Cerebellar nuclear complex (tissue), 1 donor: ENCODE data around the gene RGS10.

Experiments
- DNase-seq, 2 experiments: peaks; one replicate each; lab custom pipeline; 2025; lab: John Stamatoyannopoulos, UW

The RGS10 gene

DNA sequence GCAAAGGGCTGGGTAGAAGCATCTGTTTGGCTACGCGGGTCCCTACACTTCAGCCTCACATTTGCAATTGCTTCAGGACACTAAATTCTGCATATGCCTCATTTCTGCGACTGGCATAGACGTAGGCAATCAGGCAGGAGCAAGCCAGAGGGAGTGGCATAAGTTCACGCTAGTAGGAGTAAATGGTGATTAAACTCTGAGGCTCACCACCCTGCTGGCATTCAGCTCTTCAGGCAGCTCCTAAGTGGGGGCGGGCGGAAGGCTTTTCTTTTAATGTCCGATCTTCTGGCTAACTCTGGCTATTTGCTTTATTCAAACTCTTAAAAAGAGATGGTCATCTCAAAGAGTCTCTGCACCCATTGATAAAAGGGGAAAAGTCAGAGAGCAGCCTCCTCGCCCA lies 45.3 kb downstream of the RGS10 start:
- DNase-seq = no peak

DNA sequence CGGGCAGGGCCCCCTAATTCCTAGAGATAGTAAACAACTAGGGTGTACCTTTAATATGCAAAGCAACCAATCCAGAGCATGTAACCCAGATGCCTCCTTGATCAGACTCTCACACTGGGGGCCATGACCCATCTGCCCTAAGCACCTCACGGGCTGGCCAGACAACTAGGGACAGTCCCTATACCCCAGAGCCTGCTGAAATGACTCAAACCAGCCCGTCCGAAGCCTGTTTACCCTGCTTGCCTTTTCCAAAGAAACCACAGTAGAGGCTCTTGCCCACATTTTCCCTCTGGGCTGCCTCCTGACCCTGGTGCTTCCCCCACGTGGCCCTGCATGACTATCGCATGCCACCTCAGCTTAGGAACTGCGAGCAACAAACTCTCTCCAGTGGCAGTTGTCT lies 46.2 kb downstream of the RGS10 start:
- DNase-seq = no peak

DNA sequence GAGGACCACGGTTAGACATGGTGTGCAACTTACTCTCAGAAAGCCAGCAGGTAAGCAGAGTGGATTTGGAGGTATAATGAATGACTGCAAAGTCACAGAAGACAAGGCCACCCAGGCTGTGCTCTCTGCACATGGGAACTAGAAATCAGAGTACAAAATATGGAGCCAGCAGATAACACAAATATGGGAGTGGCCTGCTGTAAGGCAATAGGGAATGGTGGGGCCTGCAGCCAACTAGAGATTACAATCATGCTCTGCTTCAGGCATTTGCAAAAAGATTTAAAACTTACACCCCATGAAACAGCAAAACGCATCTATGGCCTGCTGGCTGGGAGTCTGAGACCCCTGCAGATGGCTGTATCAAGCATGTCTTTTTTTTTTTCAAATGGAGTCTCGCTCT lies 47.0 kb downstream of the RGS10 start:
- DNase-seq = no peak

GRCh38 chr10:119495021-119495505 lies 47.5 kb downstream of the RGS10 start:
- DNase-seq = no peak

GRCh38 chr10:119494236-119495020 lies 48.1 kb downstream of the RGS10 start:
- no peak for DNase-seq

- no peak for DNase-seq
These were observed 49.4 kb downstream of the RGS10 start for GRCh38 chr10:119493155-119493554.

DNA sequence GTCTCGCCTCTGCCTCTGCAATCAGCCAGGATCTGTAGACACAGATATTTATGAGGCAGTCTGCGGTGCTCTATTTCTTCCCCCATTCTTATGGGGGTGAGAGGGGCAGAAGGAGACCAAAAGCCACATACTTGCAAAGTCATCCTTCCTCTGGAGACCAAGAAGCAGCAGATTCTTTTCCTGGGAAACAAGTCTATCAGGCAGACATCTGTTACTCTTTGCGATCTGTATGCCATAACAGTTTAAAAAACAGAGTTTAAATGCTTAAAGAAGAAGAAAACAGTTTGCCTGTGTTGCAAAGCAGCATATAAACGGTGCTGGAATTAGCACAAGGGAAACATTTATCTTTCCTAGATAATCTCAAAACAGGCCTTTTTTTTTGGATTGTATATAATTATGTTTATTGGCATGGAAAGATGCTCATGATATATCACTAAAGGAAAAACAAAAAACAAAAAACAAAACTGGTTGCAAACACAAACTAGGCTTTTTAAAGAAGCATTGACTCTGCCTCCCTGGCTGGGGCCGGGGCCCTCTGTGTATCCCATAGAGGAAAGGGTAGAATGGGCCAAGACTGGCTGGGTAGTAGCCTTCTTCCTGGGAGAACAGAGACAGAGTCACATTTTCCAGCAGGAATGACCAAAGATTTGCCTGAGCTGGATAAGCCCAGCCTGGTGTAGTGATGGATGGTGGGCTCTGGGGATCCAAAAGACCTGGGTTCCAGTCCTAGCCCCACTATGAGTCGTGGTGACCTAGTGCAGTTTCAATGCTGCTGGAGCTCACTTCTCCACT lies 50.4 kb downstream of the RGS10 start:
- no peak for DNase-seq

GRCh38 chr10:119489991-119490326 lies 52.6 kb downstream of the RGS10 start:
- DNase-seq = no peak

DNA sequence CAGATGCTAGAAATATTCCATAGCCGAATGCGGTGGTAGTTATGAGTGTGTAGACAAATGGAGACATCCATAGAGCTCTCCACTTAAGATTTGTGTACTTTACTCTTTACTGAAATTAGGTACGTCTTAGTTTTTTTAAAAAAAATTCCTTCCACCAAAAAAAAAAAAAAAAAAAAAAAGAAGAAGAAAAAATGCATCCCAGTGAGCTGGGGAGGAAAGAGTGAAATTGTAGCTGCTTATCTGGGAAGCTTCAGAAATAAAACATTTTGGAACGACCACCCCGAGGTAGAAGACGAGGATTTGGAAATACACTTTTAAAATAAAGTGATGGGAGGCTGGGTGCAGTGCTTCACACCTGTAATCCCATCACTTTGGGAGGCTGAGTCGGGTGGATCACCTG lies 53.8 kb downstream of the RGS10 start:
- DNase-seq = no peak

DNA sequence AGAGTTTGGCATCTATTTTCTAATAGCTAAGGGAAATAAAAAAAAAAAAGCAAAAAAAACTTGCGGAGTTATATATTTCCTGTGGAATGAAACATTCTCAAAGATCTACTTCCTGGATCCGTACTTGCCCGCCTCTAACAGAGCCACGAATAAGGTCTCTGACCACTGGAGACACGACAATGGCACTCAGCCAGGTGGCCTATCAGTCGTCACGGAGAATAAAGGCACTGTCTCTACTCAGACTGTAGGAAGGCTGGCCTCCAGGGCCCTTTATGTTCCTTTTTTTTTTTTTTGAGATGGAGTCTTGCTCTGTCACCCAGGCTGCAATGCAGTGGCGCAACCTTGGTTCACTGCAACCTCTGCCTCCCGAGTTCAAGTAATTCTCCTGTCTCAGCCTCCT lies 58.7 kb downstream of the RGS10 start:
- DNase-seq = no peak

DNA sequence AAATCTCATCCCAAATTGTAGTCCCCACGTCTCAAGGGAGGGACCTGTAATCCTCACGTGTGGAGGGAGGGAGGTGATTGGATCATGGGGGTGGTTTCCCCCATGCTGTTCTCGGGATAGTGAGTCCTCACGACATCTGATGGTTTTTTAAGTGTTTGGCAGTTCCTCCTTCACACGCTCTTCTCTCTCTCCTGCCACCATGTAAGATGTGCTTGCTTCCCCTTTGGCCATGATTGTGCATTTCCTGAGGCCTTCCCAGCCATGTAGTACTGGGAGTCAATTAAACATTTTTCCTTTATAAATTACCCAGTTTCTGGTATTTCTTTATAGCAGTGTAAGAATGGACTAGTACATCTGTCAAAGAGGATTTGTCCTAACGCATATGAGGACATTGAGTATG lies 59.5 kb downstream of the RGS10 start:
- DNase-seq = no peak

DNA sequence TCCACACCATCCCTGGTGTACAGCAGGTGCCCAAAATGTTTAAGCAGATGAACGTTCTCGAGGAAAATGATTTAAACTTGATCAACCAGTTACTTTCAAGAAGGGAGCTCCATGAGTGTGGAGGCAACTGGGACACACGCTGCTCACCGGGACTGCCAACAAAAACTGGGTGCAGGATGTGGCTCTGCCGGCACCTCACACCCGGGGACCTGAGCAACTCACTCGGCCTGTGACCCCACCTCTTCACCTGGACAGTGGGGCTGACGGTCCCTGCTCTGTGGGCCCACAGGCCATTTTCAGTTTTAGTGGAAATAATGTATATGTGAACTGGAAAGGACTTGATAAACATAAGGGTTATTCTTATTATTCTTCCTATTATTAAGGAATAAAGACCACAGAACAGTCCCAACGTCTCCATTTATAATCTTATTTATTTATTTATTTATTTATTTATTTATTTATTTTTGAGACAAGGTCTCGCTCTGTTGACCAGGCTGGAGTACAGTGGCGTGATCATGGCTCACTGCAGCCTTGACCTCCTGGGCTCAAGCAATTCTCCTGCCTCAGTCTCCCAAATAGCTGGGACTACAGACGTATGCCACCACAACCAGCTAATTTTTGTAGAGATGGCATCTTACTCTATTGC lies 60.6 kb downstream of the RGS10 start:
- DNase-seq = no peak

- DNase-seq = no peak
These were observed 61.9 kb downstream of the RGS10 start for GRCh38 chr10:119480667-119481066.

- DNase-seq = no peak
These were observed 63.0 kb downstream of the RGS10 start for GRCh38 chr10:119479532-119479931.

DNA sequence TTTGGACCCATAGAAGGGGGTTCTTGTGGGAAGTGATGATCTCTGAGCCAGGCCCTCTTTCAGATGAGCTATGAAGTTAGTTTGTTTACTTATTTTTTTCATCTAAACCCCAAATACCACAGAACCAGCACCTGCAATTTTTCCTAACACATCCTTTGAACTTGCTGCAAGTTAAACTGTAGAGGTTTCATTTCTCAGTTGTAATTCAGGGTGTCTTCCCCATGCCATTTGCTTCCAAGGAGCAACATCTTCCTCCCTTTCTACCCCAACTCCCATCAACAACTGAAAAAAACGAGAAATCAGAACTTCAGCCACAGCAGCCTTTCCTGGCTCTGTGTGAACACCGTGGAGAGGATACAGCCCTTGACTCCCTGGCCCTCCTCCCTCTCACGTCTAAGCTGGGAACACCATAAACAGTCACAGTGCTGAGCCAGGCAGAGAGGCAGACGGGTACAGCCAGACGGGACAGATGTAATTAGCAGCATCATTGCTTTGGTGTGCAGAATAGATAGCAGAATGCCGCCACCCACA lies 63.6 kb downstream of the RGS10 start:
- no peak for DNase-seq

DNA sequence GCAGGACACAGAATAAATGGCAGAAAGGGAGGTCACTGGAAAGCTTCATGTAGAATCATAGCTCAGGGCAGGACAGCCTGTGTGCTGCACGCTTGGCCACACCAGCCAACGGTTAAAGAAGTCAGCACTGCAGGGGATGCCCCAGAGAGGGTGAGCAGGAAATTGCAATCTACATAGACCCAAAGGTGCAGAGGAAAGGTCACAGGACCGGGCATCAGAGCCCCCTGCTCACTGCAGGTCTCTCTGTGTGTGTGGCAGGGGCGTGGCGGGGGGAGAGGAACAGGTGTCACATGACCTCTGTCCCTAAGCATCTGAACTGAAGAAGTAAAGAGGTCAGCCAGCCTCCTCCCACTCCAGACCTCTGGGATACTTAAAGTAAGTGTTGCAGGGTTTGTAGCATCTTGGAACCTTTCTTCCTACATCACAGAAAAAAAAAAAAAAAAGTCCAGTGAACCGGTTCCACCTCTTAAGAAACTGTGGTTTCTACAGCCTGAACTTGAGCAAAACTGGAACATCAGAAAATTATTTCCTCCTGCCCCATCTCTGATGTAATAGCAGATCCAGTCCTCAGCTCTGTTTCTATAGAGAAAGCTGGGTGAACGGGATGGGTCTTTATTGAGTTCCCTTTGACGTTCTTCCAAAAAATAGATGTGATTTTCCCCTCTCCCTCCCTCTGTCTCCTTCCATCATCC lies 64.3 kb downstream of the RGS10 start:
- no peak for DNase-seq

- no peak for DNase-seq
These were observed 65.1 kb downstream of the RGS10 start for GRCh38 chr10:119477444-119477843.

DNA sequence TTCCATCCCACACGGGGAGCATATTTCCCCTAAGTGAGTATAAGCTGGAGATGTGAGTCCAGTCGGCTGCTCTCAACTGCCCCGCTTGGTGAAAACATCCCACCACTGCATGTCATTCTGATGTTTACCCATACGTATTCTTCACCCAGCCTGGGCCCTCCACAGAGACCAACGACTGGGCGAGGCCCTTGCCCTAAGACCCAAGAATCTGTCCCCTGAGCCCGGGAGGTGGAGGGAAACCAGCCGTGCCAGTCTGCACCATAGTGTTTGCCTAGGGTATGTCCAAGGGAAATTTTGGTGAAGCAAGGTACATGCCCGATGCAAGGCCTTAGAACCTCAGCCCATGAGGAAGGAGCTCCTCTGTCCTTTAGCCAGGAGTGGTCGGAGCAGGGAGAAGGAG lies 67.9 kb downstream of the RGS10 start:
- no peak for DNase-seq

- no peak for DNase-seq
These were observed 68.7 kb downstream of the RGS10 start for GRCh38 chr10:119473771-119474170.

GRCh38 chr10:119470920-119471702 lies 71.4 kb downstream of the RGS10 start:
- no peak for DNase-seq

DNA sequence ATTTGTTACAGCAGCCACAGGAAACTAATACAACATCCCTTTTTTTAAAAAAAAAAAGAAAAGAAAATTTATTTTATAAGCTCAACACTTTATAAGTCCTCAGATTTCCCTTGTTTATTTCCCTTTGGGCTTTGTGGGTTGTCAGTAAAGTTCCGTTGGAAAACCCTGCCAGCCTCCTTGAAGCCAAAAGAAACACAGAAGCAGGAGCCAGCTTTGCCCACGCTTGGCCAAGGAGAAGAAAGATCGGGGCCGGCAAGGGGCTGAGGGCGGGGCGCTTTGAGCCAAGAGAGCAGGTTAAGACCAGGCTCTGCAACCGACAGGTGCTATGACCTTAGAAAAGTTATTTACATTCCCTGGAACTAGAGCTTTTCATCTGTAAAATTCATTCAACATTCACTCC lies 72.7 kb downstream of the RGS10 start:
- DNase-seq = no peak
